Measurements from ENCODE around the gene CENPE. TPM values are rescaled to one million over a fixed set of nuclear protein-coding genes. Genes with fewer than 3 reads are reported as not detected.
A peak's percentile ranks its signal among the peaks of the same experiment; 100 is the strongest.

Gene CENPE
- total and polyA plus RNA-seq, 2 donors (not counting 1 experiment from before 2014, with no cell fraction given): 0.15 to 2.8 TPM

DNA sequence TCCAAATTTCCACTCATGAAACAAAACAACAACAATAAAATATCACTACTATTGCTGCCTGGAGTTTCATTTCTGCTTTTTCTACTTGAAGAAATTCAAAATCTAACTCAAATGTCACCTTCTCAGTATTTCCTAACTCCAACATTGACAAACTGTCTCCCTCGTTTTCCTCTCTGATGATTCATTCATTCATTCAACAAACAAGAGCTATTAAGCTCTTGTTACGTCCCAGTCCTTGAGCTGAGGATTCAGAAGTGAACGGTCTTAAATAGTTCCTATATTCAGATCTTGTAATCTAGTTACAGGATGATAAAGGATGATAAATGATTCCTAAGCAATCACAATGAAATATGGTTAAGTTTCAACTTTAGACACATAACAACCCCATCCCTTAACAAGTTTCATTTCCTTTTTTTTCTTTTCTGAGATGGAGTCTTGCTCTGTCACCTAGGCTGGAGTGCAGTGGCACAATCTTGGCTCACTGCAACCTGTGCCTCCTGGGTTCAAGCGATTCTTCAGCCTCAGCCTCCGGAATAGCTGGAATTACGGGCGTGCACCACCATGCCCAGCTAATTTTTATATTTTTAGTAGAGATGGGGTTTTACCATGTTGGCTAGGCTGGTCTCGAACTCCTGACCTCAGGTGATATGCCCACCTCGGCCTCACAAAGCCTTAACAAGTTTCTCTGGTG, 123.3 kb downstream of the CENPE start:
- peaks cover 42% of the 10 kb centered on the region for H3K79me2 ChIP-seq (ENCODE audit: control insufficient read depth, insufficient read depth, low read length)
- H3K4me3 Mint-ChIP-seq: peak overlapping the region; percentile 82
- POLR2A ChIA-PET: interaction anchor here (0.9 to 2.2 kb wide), 3 partner anchors 55 to 247 kb away, joined by 3 to 9 read pairs (median 4); partner anchors contain the start of genes SLC9B1 and UBE2D3
- peak; percentile 39 for ATAC-seq (ENCODE audit: low read depth)
- H3K27me3 ChIP-seq (replicated peaks in 1 of 4; ENCODE audit: control extremely low read depth in 1 of 4, control insufficient read depth in 3 of 4, insufficient read depth in 4 of 4, low read length in 3 of 4): no peaks in the 10 kb centered on the region
- H3K27ac ChIP-seq (ENCODE audit: low read length in 2 of 2): peak overlapping the region; percentile 18 to 92
- CTCF ChIA-PET: interaction anchor here (0.7 to 7.9 kb wide), 6 partner anchors 9 to 314 kb away, joined by 3 to 97 read pairs (median 6); partner anchors contain the start of genes BDH2 and MANBA
- H3K9me3 ChIP-seq (ENCODE audit: control extremely low read depth in 1 of 3, control insufficient read depth in 2 of 3, insufficient read depth in 1 of 3, low read length in 2 of 3): no peaks in the 10 kb centered on the region
- H3K36me3 ChIP-seq (replicated peaks in 1 of 2; ENCODE audit: control extremely low read depth in 1 of 2, control insufficient read depth in 1 of 2, extremely low read depth in 1 of 2, insufficient read depth in 2 of 2, low read length in 1 of 2): no peaks in the 10 kb centered on the region
- H3K9ac ChIP-seq (ENCODE audit: low read length): peak overlapping the region; percentile 85
- H3K4me1 ChIP-seq (ENCODE audit: control insufficient read depth in 2 of 2, insufficient read depth in 2 of 2, low read length in 2 of 2): peaks cover 27 to 31% of the 10 kb centered on the region in 2 donors
- H3K4me2 ChIP-seq (replicated peaks; ENCODE audit: low read depth, low read length, poor library complexity, severe bottlenecking): peak overlapping the region; percentile 93
- H3K27me3 Mint-ChIP-seq: no peaks in the 10 kb centered on the region
- H3K27ac Mint-ChIP-seq: peak overlapping the region; percentile 89
- intact Hi-C loops (cut with micrococcal nuclease): loop anchor here (1.0 to 5.0 kb wide), 6 partner anchors 16 to 573 kb away; partner anchors contain the start of genes BDH2, MANBA, NFKB1 and SLC9B1
- 63% methylated on average over 5 of the region's 9 CpGs for WGBS (ENCODE audit: insufficient coverage)
- TF ChIP-seq, protein P1, sequence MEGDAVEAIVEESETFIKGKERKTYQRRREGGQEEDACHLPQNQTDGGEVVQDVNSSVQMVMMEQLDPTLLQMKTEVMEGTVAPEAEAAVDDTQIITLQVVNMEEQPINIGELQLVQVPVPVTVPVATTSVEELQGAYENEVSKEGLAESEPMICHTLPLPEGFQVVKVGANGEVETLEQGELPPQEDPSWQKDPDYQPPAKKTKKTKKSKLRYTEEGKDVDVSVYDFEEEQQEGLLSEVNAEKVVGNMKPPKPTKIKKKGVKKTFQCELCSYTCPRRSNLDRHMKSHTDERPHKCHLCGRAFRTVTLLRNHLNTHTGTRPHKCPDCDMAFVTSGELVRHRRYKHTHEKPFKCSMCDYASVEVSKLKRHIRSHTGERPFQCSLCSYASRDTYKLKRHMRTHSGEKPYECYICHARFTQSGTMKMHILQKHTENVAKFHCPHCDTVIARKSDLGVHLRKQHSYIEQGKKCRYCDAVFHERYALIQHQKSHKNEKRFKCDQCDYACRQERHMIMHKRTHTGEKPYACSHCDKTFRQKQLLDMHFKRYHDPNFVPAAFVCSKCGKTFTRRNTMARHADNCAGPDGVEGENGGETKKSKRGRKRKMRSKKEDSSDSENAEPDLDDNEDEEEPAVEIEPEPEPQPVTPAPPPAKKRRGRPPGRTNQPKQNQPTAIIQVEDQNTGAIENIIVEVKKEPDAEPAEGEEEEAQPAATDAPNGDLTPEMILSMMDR (IDR thresholded peaks at IDR 0.05): no peak
- no peak for TF ChIP-seq EZH2 (IDR thresholded peaks at IDR 0.05; ENCODE audit: borderline replicate concordance, insufficient read depth, low read depth, low read length, poor library complexity, severe bottlenecking)
- H3K4me3 ChIP-seq (ENCODE audit: control extremely low read depth in 1 of 5, extremely low read depth in 1 of 5, insufficient read depth in 1 of 5, low read depth in 2 of 5, low read length in 4 of 5): peak overlapping the region in 3 of 5 experiments; percentile 80 to 83 (median 81)
- H4K20me1 ChIP-seq (ENCODE audit: control insufficient read depth, insufficient read depth, low read length, poor library complexity, severe bottlenecking): no peaks in the 10 kb centered on the region
- DNase-seq: peak; percentile 62
- peak overlapping the region; percentile 92 for H2AFZ ChIP-seq (ENCODE audit: insufficient read depth, low read depth, low read length, poor library complexity, severe bottlenecking)
- no peaks in the 10 kb centered on the region for H3K9me3 Mint-ChIP-seq (ENCODE audit: insufficient read depth)
- H3K4me1 Mint-ChIP-seq: peaks cover 35% of the 10 kb centered on the region

Measured in B cell (primary cell).